ENCODE measurements around the gene FAAP20.

Gene FAAP20

DNA sequence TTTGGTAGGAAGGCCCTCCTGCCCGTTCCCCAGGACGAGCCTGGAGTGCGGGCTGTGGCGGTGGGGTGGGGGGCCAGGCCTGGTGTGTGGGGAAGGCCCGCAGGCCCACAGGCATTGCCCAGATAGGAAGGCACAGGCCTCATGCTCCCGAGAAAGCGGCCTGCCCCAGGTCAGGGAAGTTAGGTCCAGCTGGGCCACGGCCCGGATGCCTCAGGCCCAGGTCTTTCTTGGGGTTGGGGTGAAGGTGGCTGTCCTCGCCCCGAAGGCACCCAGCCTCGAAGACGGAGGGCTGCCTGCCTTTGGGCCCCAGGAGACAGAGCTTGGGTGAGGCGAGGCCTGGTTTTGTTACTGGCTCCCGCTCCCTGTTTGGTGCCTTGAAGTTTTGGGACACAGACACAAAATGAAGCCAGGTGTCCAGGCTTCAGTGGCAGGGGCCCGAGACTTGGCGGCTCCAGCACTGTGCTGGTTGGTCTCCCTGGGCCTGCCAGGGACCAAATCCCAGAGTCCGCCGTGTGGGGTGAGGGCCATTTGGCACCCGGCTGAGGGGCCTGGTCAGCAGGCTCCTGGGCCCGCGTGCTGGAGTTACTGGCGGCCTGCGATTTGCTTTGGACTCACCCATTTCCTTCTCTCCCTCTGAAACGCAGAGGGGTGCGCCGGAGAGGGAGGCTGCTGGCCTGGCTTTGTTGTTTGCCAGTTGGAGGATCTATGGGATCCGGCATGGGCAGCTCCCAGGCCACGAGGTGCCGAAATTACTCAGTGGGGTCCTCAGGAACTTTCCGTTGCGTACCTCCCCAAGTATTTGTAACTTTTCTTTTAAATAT, 35.5 kb upstream of the FAAP20 start:
- DNase-seq, result no peak

DNA sequence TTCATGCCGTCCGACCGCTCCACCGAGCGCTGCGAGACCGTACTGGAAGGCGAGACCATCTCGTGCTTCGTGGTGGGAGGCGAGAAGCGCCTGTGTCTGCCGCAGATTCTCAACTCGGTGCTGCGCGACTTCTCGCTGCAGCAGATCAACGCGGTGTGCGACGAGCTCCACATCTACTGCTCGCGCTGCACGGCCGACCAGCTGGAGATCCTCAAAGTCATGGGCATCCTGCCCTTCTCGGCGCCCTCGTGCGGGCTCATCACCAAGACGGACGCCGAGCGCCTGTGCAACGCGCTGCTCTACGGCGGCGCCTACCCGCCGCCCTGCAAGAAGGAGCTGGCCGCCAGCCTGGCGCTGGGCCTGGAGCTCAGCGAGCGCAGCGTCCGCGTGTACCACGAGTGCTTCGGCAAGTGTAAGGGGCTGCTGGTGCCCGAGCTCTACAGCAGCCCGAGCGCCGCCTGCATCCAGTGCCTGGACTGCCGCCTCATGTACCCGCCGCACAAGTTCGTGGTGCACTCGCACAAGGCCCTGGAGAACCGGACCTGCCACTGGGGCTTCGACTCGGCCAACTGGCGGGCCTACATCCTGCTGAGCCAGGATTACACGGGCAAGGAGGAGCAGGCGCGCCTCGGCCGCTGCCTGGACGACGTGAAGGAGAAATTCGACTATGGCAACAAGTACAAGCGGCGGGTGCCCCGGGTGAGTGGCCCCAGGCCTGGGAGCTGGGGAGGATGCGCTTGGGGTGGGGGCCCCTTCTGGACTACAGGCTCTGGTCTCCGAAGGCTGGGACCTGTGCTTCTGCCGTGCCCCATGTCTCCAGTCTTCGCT, 34.7 kb upstream of the FAAP20 start:
- DNase-seq, result no peak

DNA sequence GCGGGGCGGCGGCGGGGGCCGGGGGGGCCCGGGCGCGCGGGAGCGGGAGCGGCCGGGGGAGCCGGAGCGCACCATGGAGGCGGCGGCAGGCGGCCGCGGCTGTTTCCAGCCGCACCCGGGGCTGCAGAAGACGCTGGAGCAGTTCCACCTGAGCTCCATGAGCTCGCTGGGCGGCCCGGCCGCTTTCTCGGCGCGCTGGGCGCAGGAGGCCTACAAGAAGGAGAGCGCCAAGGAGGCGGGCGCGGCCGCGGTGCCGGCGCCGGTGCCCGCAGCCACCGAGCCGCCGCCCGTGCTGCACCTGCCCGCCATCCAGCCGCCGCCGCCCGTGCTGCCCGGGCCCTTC, 34.1 kb upstream of the FAAP20 start:
- DNase-seq, result no peak

DNA sequence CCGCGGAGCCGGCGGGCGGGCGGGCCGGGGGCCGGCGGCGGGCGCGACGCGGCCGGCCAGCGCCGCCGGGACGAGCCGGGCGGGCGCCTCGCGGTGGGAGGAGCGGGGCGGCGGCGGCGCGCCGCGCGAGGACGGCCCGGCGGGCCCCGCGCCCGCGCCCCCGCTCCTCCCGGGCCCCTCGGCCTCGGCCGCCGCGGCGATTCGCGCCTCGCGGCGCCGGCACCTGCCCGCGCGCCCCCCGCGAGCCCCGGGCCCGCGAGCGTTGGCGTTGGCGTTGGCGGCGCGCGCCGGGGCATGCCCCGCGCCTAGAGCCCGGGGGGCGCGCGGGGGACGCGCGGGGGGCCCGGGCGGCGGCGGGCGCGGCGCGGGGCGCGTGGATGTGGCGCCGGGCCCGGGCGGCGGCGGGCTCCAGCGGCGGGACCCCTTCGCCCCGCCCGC, 33.6 kb upstream of the FAAP20 start, which contains the start of gene SKI:
SKI (plus strand) TSS at position 163 of the 438 bp plus-strand sequence. CDS start 448 bp downstream, outside the sequence.
- no peak for DNase-seq

DNA sequence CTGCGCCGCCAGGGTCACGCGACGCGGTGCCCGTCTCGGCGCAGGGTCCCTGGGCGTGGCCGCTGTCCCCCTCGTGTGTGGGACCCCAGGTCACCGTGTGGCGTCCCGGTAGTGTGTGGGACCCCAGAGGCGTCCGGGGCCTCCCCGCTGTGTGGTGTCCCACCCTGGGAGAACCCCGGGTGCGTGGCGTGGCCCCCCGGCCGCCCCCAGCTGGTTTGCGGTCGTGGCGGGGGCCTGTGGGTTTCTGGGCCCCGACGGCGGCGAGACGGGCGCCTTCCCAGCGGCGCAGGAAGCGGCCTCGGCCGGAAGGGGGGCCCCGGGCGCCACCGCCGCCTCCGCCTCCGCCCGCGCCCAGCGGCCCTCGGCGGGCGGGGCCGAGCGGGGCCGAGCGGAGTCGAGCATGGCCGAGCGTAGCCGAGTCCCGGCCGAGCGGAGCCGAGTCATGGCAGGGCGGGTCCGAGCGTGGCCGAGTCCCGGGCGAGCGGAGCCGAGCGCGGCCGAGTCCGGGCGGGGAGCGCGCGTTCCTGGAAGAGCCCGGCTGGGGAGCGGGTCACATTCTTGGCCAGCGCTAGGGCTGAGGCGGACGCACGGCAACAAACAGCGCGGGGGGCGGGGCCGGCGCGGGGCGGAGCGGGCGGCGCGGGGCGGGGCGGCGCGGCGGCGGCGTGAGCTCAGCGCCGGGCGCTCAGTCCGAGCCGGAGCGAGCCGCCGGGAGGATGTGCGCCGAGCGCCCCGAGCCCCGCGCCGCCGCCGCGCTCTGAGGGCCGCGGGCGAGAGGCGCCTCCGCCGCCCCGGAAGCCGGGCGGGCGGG, 33.0 kb upstream of the FAAP20 start:
- peak; percentile 76 for DNase-seq

DNA sequence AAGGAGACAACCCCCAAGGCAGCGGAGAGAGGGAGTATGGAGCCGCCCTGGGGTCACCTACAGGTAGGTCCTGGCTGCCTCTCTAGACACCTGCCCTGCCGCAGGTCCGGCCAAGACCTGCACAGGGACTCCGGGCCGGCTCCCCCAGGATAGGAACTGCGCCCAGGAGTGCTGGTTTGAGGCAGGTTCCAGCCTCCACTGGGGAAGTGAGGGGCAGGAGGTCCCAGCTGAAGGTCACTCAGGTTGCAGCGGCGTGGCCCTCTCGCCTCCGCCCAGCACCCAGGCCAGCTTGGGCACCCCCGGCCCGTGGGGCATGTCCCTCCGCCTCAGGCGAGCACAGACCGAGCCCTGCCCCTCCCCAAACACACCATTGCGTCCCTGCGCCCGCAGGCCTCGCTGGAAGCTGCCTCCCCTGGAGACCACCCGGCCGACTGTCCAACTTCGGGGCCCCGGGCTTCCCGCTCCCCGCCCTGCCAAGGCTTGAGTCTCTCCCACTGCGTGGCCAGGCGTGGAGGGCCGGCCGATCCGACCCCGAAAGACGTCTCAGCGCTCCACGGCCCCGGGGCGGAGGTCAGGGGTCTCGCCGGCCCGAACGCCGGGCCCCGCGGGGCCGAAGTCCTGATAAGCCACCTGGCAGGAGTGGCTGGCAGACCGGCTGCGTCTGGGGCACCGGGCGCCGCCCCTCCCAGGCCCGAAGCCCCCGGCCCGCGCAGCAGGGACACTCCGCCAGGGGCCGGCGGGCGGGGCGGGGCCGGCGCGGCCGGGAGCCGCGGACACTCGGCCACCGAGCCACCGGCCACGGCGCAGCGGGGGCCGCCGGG, 32.2 kb upstream of the FAAP20 start:
- DNase-seq, result no peak

DNA sequence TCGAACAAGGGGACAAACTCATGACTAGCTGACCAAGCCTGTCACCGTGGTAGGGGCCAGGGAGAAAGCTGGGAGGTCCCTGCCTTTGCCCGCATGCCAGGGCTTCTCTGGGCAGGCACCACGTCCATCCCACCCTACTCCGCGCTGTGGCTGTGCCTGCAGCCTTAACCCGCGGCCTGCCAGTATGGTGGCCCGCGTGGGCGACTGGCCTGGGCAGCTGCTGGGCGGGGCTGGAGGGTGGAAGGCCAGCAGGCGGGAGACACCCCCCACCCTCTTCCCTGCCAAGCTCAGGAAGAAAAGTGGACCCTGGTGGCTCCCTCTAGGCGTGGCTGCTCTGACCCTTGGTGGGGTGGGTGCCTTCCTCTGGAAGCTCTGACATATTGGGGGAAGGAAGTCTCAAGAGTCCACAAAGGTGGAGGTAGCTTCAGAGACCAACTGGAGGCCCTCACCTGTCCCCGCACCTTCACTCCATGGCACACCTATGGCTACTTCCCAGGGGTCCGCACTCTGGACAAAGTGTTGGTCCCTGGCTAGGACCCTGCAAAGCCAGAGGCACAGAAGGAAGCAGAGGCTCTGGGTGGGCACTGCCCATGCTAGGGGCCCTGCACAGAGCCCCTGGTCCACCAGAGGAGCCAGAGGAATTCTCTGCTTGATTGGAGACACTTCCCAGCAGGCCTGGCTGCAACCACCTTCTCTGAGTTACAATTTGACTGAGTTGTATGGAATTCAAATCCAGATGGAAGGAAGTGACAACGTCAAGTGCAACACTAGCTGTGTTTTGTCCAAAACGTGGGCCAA, 30.3 kb upstream of the FAAP20 start:
- no peak for DNase-seq

DNA sequence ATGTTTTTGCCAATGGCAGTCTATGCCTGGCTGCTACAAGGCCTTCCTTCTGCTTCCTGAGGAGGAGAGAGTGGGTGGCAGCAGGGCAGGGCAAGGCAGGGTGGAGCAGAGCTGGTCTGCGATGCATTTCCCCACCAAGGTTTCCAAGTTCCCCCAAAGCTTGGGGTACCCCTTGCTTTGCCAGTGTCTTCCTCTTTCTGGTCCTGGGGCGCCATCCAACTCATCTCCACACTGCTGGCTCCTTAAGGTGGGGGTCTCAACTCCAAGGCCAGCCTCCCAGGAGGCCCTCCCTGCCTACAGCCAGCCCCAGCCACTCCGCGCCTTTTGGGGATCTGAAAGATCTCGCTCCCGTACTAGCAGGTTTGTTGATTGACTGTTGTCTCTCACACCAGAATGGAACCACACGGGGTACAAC, 29.6 kb upstream of the FAAP20 start:
- no peak for DNase-seq

DNA sequence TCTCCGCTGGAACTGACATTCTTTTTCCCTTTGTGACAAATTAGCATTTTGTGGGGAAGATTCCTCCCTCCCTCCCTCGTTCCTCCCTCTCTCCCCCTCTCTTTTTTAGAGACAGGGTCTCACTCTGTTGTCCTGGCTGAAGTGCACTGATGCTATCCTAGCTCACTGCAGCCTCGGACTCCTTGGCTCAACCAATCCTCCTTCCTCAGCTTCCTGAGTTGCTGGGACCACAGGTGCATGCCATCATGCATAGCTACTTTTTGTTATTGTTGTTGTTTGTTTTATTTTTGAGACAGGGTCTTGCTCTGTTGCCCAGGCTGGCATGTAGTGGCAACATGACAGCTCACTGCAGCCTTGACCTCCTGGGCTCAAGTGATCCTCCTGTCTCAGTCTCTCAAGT, 26.7 kb upstream of the FAAP20 start:
- no peak for DNase-seq

DNA sequence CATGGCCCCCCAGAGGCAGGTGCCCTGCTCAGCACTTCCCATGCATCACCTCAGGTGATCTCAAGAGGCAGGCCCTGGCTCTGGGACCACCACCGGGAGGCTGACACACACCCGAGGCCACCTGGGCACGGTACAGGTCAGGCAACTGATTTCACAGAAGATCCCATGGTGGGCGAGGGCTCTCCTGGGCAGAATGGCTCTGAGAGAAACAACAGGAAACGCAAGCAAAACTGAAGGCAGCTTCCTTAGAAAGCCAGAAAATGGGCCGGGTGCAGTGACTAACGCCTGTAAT, 22.1 kb upstream of the FAAP20 start:
- DNase-seq, result no peak

DNA sequence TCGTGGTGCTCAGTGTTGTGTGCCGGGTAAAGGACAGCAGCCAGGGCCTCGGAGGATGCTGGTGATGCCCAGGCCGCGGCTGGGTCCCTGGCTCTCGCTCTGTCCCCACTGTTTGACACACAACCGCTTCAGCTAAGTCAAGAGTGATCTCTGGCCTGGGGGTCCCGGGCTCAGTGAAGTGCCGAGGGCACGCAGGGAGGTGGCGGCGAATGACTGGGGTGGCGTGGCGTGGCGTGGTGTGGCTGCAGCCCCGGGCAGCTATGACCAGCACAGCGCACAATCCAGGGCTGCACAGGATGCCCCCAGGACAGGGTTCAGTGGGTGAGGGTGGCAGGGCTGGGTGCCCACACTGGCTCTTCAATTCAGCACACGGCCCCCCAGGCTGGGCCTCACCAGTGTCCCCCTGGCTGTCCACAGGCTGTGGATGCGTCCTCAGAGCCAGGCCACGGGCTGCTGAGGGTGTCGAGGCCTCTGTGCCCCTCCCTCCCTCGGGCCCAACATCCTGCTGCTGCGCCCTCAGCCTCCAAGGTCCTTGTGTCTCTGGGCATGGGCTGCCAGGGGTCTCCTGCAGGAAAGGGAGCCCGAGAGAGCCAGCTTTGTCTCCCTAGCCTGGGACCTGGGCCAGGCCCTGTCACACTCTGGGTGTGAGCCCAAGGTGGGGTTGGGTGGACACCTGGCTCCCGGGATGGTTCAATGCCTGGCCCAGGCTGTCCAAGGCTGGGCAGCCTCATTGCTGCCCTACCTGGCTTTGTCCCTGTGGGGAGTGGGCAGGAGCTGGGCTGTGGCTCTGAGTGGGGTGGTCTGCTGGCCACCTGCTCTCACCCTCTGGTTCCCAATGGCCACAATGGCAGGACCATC, 21.6 kb upstream of the FAAP20 start:
- DNase-seq, result no peak

DNA sequence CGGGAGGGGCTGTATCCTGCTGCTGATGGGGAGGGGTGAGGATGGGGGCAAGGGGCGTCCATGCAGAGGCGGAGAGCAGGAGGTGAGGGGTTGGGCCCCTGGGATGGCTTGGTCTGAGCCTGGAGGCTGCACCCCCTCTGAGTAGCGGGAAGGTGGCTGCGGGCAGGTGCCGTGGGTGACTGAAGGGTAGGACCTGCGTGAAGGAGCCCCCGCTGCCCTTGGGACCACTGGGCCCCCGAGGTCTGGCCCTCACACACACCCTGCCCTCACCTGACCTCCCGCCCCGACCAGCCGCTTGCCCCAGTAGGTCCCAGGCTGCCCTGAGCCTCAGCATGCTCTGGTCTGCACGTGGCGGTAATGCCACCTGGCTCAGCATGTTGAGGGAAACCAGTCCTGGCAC, 20.8 kb upstream of the FAAP20 start:
- no peak for DNase-seq

DNA sequence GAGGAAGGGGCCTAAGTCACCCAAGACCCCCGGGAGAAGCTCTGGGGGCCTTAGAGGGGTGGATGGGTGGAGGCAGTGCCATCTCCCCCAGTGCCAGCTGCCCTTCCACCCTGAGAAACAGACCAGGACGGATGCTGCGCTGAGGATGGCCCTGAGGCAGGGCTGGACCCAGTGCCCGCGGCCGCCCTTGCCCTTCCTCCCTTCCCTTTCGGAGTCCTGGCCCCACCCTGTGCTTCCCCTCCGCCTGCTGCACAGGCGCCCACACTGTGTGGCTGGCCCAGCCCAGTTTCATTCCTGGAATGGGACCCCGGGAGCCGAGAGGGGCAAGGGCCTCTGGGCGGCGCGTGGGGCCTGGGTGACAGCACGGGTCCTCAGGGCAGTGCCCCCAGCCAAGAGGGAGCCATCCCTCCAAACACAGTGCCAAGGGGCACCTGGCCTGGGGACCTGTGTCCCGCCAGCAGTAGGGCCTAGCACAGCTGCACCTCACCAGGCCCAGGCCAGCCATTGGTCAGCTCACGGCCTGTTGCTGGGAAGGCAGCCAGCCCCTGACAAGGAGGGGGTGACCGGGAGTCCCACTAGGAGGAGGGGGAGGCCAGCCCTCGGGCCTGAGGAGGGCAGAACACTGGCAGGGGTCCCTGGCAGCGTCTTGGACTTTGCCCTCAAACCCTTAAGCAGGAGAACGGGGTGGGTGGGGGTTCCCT, 20.1 kb upstream of the FAAP20 start:
- DNase-seq, result no peak

DNA sequence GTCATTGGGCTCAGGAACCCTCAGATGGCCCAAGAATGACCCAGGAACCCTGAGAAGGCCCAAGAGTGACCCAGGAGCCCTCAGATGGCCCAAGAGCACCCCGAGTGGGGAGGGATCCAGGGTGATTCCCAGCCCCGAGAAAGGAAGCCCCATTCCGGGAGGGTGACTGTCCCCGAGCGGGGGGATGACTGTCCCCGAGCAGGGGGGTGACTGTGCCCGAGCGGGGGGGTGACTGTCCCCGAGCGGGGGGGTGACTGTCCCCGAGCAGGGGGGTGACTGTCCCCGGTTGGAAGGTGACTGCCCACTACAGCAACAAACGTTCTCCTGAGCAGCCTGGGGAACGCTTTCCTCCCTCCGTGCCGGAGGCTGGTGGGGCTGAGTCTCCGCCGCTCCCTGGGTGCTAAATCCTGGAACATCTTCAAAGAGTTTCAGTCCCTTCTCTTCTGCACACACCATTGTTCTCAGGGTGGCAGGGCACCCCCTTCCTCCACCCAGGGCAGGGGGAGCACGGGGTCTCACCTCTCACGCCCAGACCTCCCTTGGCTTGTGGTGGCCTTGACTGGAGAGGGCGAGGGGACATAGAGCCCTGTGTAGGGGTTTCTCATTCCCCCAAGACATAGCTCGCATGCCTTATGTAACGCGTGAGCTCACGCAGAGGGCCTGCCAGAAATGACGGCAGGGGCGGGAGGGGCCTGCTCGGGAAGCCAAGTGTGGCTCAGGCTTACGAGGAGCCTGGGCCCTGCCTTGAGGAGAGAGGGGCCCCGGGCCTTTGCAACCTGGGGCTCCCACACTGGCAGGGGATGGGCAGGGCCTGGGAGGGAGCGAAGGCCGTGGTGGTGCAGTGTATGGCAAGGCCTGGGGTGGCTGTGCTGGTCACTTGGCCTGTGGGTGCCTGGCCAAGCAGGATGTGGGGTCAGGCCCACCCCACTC, 19.3 kb upstream of the FAAP20 start:
- no peak for DNase-seq

DNA sequence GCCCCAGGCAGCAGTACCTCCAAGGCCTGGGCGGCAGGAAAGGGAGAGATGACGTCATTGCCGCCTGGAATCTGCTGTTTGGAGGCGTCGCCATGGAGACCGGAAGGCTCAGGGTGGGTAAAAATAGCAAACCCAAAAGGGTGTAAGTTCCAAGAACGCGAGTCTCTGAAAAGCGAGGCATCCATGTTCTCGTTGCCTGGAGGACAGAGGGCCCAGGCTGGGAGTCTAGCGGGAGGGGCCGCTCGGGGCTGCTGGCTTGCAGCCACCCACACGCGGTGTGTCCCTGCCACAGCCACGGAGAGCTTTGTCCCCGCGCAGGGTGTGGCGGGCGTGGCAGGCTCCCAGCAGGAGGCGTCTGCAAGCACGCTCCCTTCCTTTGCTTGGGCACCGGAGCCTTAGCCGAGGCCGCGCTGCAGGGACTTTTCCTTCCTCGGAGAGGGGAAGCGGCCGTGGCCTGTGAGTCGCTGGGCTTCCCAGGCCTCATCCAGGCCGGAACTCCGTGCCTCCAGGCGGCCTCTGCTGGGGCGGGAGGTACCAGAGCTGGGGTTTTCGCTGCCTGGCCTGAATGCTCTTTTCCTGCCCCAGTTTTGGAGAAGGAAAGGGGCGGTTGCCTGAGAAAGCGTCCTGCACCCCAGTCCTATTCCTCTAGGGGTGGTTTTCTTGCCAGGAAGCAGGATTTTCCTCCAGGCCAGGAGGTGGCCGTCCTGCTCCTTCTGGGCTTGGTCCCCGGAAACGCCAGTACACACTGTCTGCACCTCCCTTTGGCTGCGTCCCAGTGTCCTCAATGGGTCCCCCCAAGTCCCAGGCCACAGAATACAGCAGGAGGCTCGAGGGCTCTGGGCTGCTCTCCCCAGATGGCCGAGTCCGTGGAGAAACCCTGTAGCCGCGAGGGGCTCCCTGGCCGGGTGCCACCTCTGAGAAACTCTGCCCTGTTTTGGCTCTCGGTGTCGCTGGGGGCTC, 18.2 kb upstream of the FAAP20 start:
- no peak for DNase-seq

DNA sequence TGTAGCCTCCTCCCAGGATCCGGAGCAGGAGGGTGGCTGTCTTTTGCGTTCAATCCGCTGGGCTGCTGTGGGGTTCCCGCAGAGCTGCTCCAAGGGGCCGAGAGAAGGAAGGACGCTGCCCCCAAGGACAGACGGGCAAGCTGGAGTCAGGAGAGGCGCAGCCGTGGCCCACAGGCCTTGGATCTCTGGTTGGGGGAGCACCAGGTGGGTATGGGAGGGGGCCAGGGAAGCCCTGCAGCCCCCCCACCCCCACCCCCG, 17.6 kb upstream of the FAAP20 start:
- DNase-seq, result no peak

DNA sequence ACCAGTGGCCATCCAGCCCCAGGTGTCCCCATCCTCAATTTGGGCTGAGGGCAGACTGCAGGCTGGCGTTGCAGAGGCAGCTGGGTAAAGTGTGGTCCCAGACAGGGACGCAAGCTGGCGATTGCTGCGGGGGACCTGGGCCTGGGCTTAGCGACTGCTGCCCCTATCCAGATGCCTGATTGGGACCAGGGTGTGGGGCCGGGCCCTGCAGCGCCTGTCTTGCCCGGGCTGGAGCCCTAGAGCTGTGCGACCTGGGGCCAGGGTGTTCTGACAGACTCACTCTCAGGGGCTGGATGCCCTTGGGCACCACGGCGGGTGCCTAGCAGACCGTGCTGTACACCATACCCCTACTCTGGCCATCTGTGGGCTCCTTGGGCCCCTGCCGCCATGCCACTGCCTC, 16.2 kb upstream of the FAAP20 start:
- no peak for DNase-seq

DNA sequence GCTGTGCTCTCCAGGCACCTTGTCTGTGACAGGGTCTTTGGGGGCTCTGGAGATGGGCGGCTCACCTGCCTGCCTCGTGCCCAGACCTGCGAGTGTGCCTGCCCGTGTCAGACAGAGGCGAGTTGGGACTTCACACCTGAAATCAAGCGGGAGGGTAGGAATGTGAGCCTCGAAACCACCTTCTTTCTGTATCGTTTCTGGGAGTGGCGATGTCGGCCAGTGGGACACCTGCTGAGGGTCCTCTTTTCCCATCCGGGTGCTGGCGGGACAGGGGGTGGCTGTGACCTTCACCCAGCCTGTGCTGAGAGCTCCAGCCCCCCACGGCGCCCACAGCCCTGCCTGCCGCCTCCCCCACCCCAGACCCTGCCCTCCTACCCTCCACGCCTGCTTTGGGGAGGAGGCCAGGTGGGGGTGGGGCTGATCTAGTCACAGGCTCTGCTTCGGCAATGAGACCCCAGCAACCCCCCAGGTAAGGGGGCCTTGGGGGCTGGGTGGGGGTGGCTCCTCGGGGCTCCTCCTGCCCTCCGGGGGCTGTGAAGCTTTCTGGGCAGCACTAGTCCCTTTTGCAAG, 15.6 kb upstream of the FAAP20 start:
- no peak for DNase-seq
